Gastroesophageal sphincter (tissue), 3 donors: ENCODE measurements around the gene GRIK2.

Experiments
- POLR2AphosphoS5 ChIP-seq: sonication (generic); formaldehyde crosslinking; IDR thresholded peaks from one replicate; pipeline ENCODE4 v1.6.1; 2017; ENCODE audit warnings: antibody characterized with exemption
- TF ChIP-seq, protein P1 (sequence below), 4 experiments: fragments of 200-600 bp in 2 of 4; fragments of 450-650 bp in 2 of 4; sonication (generic) in 1 of 4; IDR thresholded peaks; one replicate each; pipeline ENCODE4 v1.5.1; 2017 to 2019; ENCODE audit warnings: antibody characterized with exemption in 4 of 4, mild to moderate bottlenecking in 2 of 4, moderate library complexity in 2 of 4

DNA sequence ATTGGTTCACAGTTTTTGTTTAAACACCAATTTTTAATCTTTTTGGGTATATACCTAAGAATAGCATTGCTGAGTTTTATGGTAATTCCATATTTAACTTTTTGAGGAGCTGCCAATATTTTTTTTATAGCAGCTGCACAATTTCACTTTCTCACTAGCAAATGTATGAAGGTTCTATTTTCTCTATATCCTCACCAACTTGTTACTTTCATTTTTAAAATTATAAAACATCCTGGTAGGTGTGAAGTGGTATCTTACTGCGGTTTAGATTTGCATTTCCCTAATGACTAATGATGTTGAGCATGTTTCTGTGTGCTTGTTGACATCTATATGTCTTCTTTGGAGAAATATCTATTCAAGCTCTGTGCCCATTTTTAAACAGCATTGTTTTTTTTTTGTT lies 452.1 kb downstream of the GRIK2 start:
- TF ChIP-seq, protein P1, sequence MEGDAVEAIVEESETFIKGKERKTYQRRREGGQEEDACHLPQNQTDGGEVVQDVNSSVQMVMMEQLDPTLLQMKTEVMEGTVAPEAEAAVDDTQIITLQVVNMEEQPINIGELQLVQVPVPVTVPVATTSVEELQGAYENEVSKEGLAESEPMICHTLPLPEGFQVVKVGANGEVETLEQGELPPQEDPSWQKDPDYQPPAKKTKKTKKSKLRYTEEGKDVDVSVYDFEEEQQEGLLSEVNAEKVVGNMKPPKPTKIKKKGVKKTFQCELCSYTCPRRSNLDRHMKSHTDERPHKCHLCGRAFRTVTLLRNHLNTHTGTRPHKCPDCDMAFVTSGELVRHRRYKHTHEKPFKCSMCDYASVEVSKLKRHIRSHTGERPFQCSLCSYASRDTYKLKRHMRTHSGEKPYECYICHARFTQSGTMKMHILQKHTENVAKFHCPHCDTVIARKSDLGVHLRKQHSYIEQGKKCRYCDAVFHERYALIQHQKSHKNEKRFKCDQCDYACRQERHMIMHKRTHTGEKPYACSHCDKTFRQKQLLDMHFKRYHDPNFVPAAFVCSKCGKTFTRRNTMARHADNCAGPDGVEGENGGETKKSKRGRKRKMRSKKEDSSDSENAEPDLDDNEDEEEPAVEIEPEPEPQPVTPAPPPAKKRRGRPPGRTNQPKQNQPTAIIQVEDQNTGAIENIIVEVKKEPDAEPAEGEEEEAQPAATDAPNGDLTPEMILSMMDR (IDR thresholded peaks at IDR 0.05): no peak
- TF ChIP-seq POLR2AphosphoS5: no peak
